GM21360 (cell line): ENCODE data around the gene HS3ST5.

Source experiments
- ATAC-seq: cut with Tn5 transposase; IDR thresholded peaks from one replicate; pipeline ENCODE4 v1.9.1; 2021; ENCODE audit warnings: mild to moderate bottlenecking, moderate library complexity; ENCODE audit not compliant: unreplicated experiment

The HS3ST5 gene

DNA sequence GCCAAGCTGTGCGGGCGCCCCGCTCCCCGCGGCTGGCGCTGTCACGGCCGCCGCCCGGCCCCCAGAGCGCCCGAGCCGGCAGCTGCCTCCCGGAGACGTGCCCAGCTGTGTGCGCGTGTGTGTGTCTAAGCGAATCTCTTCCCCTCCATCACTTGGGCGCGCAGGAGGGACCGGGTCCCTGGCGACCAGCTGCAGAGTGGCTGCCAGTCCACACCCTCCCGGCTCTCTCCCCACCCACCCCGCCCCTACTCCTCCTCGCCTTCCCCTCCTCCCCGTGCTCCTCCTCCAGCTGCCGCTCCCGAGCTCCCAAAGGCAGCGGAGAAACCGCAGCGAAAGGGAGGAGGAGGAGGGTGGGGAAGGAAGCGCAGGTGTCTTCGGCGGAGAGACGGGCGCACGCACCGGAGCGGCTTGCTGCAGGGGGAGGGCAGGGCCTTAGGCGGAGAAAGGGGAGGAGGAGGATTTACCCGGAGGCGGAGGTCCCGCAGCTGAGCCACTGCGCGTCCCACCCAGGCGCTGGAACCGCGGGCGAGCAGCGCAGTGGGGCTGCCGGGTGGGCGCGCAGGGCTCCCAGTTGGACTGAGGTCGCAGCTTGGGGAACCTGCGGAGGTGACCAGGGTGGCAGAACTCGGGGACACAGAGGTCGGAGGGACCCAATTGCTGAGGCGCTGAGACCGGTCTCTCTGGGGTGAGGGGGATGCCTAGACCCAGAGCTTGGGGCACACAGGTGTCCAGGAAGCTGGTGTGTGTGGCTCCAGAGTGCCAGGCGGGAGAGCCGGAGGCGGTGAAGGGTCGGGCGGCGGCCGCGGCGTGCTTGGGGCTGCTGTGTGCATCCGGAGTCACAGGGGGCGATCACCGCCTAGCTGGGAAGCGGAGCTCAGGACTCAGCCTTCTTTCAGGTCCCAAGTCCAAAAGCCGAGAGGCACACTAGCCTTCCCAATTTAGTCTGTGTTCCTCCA is at the start of gene HS3ST5:
Gene HS3ST5, minus strand, starts transcription at position 198 of the 956 bp plus-strand sequence. CDS start 280,178 bp downstream, outside the sequence.
- no peak for ATAC-seq

DNA sequence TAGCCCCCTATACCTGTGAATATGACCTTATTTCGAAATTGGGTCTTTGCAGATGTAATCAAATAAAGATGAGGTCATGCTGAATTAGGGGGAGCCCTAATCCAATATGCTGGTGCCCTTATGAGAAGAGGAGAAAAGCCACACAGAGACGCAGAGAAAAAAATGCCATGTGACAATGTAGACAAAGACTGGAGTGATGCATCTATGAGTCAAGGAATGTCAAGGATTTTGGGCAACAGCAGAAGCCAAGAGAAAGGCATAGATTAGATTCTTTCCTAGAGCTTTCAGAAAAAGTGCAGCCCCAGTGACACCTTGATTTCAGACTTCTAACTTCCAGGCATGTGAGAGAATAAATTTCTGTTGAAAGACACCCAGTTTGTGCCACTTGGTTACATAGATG is 47.4 kb upstream of the HS3ST5 start:
- no peak for ATAC-seq

DNA sequence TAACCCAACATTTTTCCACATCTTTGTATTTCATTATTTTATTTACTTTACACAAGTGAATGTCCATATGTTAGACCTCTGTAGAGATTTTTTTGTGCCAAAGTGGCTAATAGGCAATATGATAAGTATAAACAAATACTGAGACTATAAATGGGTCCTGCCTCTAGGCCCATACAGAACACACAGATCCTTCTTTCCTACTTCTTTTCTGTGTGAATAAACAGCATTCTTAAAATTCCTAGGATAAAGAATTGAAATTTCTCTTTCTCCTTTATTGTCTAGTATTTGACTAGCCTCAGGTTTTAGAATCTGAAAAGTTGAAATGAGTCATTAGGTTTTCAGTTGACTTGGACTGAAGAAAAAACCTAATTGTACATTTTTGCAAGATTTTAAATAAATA is 46.3 kb upstream of the HS3ST5 start:
- no peak for ATAC-seq

GRCh38 chr6:114382406-114382805 is 39.6 kb upstream of the HS3ST5 start:
- no peak for ATAC-seq

- no peak for ATAC-seq
These were observed 35.1 kb upstream of the HS3ST5 start for GRCh38 chr6:114377881-114378280.

- no peak for ATAC-seq
These were observed 33.9 kb upstream of the HS3ST5 start for GRCh38 chr6:114376611-114377175.

GRCh38 chr6:114375541-114376192 is 32.8 kb upstream of the HS3ST5 start:
- no peak for ATAC-seq

DNA sequence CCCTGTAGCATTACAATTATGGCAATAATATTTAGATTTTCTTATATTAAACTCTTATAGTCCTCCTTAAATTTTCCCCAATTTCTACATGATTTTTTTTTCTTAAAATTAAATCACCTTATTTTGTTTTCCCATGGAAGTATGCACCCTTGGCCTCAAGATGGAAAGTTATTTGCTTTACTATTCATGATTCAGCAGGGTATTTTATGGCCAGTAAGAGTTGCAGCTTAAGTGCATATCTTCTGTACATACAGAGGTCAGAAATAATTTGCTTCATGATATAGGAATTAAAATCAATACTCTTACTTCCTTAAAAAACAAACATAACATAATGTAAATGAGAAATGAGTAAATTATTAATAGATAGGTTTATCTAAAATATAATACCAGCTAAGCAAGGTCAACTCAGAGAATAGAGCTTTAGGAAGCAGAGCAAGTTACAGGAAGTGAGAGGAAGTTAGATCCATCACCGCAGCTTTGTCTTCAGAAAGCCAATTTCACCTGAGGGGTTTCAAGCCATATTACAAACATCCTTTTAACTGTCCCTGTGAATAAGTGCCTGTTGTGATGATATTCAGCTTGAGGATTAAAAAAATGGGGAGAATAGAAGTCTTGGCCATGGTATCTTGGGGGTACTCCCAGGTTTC is 24.6 kb upstream of the HS3ST5 start:
- no peak for ATAC-seq

DNA sequence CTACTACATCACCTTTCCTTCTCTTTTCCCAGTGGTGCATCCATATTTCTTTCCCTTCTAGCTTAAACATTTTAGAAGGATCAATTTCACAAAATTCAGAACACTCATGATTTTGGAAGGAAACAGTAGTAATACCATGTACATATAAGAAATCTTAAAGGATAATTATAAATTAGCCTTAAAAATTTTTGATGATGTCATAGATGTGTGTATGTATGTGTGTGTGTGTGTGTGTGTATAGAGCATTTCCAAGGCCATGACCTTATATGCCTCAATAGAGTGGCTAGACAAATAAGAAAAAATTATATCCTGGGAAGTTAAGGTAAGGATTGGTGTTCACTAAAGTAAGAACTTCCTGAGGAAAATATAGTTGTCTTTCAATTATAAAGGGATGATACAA is 24.1 kb upstream of the HS3ST5 start:
- ATAC-seq: no peak

- ATAC-seq: no peak
These were observed 21.5 kb upstream of the HS3ST5 start for GRCh38 chr6:114364301-114364700.

- ATAC-seq: no peak
These were observed 20.1 kb upstream of the HS3ST5 start for GRCh38 chr6:114362957-114363356.

DNA sequence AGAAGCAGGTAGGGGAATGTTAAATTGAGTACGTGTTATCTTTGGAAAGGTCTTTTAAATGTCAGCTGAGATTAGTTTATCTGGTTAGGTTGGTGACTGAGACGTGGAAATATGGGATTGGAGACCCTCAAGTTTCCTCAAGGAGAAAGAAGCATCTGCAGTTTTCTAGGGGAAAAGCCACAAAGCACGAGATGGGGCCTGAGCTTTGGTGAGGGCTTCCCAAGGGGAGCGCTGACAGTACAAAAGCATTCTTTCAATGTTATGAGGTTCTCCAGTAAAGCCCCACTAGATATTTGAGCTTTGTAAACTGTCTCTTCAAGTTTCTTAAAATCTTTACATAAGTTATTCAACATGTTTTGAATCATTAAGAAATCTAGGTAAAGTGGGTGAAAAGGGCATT is 19.6 kb upstream of the HS3ST5 start:
- no peak for ATAC-seq

DNA sequence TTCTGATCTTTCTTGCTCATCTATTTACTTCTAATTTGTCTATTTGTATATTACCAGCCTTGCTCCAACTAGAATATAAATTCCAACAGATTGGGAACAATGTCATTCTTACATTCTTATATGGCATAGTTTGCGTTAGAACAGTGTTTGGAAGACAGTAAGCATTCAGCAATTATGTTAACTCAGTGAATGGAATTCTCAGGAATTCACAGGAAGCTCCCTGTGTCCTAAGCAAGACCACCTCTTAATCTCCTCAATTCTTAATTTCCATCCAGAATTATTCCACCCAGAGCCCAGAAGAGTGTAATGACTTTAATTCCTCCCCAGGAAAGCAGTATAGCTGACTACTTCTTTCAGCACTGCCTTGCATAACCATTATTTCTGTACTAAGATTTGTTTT is 18.2 kb upstream of the HS3ST5 start:
- ATAC-seq: no peak

DNA sequence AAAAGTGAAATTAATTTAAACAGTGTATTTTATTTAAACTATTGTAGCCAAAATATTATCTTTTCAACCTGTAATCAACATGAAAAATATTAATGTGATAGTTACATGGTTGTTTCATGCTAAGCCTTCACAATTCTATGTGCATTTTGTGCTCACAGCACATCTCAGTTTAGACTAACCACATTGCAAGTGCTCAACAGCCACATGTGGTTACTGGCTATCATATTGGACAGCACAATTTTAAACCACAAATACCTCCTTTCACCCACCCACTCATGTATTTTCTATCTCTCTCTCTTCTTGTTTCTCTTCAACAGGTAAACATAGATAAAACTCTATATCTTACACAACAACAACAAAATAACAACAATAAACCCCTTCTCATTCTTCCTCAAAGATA is 12.5 kb upstream of the HS3ST5 start:
- no peak for ATAC-seq

- ATAC-seq: no peak
These were observed 11.7 kb upstream of the HS3ST5 start for GRCh38 chr6:114354482-114354881.

GRCh38 chr6:114346451-114346850 is 3.6 kb upstream of the HS3ST5 start:
- no peak for ATAC-seq

GRCh38 chr6:114344971-114345275 is 2.1 kb upstream of the HS3ST5 start:
- ATAC-seq: no peak

GRCh38 chr6:114344246-114344970 is 1.6 kb upstream of the HS3ST5 start:
- no peak for ATAC-seq

DNA sequence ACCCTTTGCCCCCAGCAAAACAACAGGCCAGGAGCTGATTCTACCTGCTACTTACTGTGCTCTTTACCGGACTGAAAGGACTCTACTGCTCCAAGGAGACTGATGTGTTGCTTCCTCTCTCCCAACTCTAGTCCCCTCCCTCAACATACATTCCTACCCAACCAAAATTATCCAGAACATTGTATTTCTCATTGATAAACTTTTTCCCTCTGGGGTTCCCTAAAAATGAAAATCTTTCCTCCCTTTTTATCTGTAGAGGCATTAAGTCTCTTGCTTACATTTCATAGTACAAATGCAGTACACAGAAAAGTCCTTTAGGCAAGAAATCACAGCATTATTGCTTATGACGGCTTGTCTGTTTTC is 940 bp upstream of the HS3ST5 start:
- ATAC-seq: no peak

GRCh38 chr6:114342086-114342825 is 567 bp downstream of the HS3ST5 start:
- ATAC-seq: no peak
